Lower lobe of right lung (tissue), 2 donors: ENCODE data around the gene TMEM150C. TPM values are rescaled to one million over a fixed set of nuclear protein-coding genes. Genes with fewer than 3 reads are reported as not detected.

Source experiments
- ATAC-seq, 2 donors: fragments of 200-7000 bp; cut with Tn5 transposase; one replicate each; pipeline ENCODE4 v1.9.1; 2020 to 2022; ENCODE audit warnings: mild to moderate bottlenecking in 2 of 2, moderate library complexity in 2 of 2
- DNase-seq: peaks from one replicate; pipeline ENCODE4 v3.0.0-alpha.2; 2020
- H3K27ac ChIP-seq: fragments of 200-600 bp; one replicate; pipeline ENCODE4 v1.8.0; 2022
- H3K27me3 ChIP-seq: fragments of 200-600 bp; one replicate; pipeline ENCODE4 v1.8.0; 2022; ENCODE audit warnings: low read depth
- H3K36me3 ChIP-seq: fragments of 200-600 bp; one replicate; pipeline ENCODE4 v1.8.0; 2022; ENCODE audit warnings: mild to moderate bottlenecking
- H3K4me1 ChIP-seq: fragments of 200-600 bp; one replicate; pipeline ENCODE4 v1.8.0; 2022
- H3K4me3 ChIP-seq: fragments of 200-600 bp; one replicate; pipeline ENCODE4 v1.8.0; 2022; ENCODE audit warnings: mild to moderate bottlenecking
- H3K9me3 ChIP-seq: fragments of 200-600 bp; one replicate; pipeline ENCODE4 v1.8.0; 2022
- intact Hi-C: fragments of 100-400 bp; cut with DNase I; formaldehyde crosslinking; loops from one replicate; pipeline ENCODE4 v1.11.0; 2022
- total RNA-seq: library from RNA; stranded (reverse); fragmentation: NEBNext Ultra II Directional; extraction: Animal tissue kit (Norgen Biotek cat#: 25700); gene quantifications from one replicate; pipeline ENCODE4 v1.2.1, GENCODE V29; 2021
- TF ChIP-seq, protein P1 (sequence below): fragments of 200-600 bp; IDR thresholded peaks from one replicate; pipeline ENCODE4 v1.8.0; 2022; ENCODE audit warnings: antibody characterized with exemption, mild to moderate bottlenecking
- donor health status: DM: no; HTN: yes; CAD: no; lungs with severe emphysema.

TMEM150C gene
- total RNA-seq, 1 donor from 2014 or later: 6.9 TPM

- DNase-seq (no peak), ATAC-seq (no peak)
- no peaks in the 10 kb centered on the region for H3K9me3 ChIP-seq
- no peaks in the 10 kb centered on the region for H3K36me3 ChIP-seq
- no peak overlapping the region for H3K4me3 ChIP-seq
- no peaks in the 10 kb centered on the region for H3K4me1 ChIP-seq
- TF ChIP-seq, protein P1, sequence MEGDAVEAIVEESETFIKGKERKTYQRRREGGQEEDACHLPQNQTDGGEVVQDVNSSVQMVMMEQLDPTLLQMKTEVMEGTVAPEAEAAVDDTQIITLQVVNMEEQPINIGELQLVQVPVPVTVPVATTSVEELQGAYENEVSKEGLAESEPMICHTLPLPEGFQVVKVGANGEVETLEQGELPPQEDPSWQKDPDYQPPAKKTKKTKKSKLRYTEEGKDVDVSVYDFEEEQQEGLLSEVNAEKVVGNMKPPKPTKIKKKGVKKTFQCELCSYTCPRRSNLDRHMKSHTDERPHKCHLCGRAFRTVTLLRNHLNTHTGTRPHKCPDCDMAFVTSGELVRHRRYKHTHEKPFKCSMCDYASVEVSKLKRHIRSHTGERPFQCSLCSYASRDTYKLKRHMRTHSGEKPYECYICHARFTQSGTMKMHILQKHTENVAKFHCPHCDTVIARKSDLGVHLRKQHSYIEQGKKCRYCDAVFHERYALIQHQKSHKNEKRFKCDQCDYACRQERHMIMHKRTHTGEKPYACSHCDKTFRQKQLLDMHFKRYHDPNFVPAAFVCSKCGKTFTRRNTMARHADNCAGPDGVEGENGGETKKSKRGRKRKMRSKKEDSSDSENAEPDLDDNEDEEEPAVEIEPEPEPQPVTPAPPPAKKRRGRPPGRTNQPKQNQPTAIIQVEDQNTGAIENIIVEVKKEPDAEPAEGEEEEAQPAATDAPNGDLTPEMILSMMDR: no peak
- intact Hi-C loops: no loop called here
- no peaks in the 10 kb centered on the region for H3K27me3 ChIP-seq
- no peak overlapping the region for H3K27ac ChIP-seq
Observed at GRCh38 chr4:82569727-82570126, 7.9 kb upstream of the TMEM150C start.

GRCh38 chr4:82569076-82569475, 7.3 kb upstream of the TMEM150C start:
- H3K27me3 ChIP-seq: no peaks in the 10 kb centered on the region
- intact Hi-C loops: no loop called here
- no peaks in the 10 kb centered on the region for H3K4me1 ChIP-seq
- no peak overlapping the region for H3K4me3 ChIP-seq
- H3K9me3 ChIP-seq: no peaks in the 10 kb centered on the region
- TF ChIP-seq, protein P1: no peak
- DNase-seq (no peak), ATAC-seq (no peak)
- no peaks in the 10 kb centered on the region for H3K36me3 ChIP-seq
- H3K27ac ChIP-seq: no peak overlapping the region

GRCh38 chr4:82567444-82567843, 5.7 kb upstream of the TMEM150C start:
- H3K4me3 ChIP-seq: no peak overlapping the region
- ATAC-seq (no peak), DNase-seq (no peak)
- TF ChIP-seq, protein P1: no peak
- no peaks in the 10 kb centered on the region for H3K27me3 ChIP-seq
- intact Hi-C loops: no loop called here
- no peaks in the 10 kb centered on the region for H3K36me3 ChIP-seq
- H3K27ac ChIP-seq: no peak overlapping the region
- no peaks in the 10 kb centered on the region for H3K9me3 ChIP-seq
- no peaks in the 10 kb centered on the region for H3K4me1 ChIP-seq

- H3K4me3 ChIP-seq: peak overlapping the region; percentile 66
- DNase-seq (no peak), ATAC-seq (no peak)
- H3K27me3 ChIP-seq: no peaks in the 10 kb centered on the region
- H3K36me3 ChIP-seq: no peaks in the 10 kb centered on the region
- intact Hi-C loops: no loop called here
- H3K9me3 ChIP-seq: no peaks in the 10 kb centered on the region
- TF ChIP-seq, protein P1: no peak
- no peak overlapping the region for H3K27ac ChIP-seq
- peaks cover 4% of the 10 kb centered on the region for H3K4me1 ChIP-seq
Observed at GRCh38 chr4:82562564-82562854, 721 bp upstream of the TMEM150C start.

GRCh38 chr4:82560853-82561785, 669 bp downstream of the TMEM150C start:
- H3K9me3 ChIP-seq: no peaks in the 10 kb centered on the region
- peak overlapping the region; percentile 66 for H3K4me3 ChIP-seq
- TF ChIP-seq, protein P1: no peak
- no peak for DNase-seq
- ATAC-seq: peak; percentile 16 to 29
- intact Hi-C loops: no loop called here
- no peaks in the 10 kb centered on the region for H3K36me3 ChIP-seq
- peaks cover 4% of the 10 kb centered on the region for H3K4me1 ChIP-seq
- no peaks in the 10 kb centered on the region for H3K27me3 ChIP-seq
- H3K27ac ChIP-seq: no peak overlapping the region
